Gastroesophageal sphincter (tissue), 3 donors: ENCODE measurements around the gene APOBEC3C.

Source experiments
- POLR2A ChIP-seq, 2 donors: fragments of 450-650 bp; IDR thresholded peaks; one replicate each; pipeline ENCODE4 v1.6.1; 2017; ENCODE audit warnings: antibody characterized with exemption in 2 of 2, mild to moderate bottlenecking in 2 of 2, moderate library complexity in 1 of 2
- POLR2AphosphoS5 ChIP-seq: sonication (generic); formaldehyde crosslinking; IDR thresholded peaks from one replicate; pipeline ENCODE4 v1.6.1; 2017; ENCODE audit warnings: antibody characterized with exemption
- TF ChIP-seq, protein P1 (sequence below), 4 experiments: fragments of 200-600 bp in 2 of 4; fragments of 450-650 bp in 2 of 4; sonication (generic) in 1 of 4; IDR thresholded peaks; one replicate each; pipeline ENCODE4 v1.5.1; 2017 to 2019; ENCODE audit warnings: antibody characterized with exemption in 4 of 4, mild to moderate bottlenecking in 2 of 4, moderate library complexity in 2 of 4

DNA sequence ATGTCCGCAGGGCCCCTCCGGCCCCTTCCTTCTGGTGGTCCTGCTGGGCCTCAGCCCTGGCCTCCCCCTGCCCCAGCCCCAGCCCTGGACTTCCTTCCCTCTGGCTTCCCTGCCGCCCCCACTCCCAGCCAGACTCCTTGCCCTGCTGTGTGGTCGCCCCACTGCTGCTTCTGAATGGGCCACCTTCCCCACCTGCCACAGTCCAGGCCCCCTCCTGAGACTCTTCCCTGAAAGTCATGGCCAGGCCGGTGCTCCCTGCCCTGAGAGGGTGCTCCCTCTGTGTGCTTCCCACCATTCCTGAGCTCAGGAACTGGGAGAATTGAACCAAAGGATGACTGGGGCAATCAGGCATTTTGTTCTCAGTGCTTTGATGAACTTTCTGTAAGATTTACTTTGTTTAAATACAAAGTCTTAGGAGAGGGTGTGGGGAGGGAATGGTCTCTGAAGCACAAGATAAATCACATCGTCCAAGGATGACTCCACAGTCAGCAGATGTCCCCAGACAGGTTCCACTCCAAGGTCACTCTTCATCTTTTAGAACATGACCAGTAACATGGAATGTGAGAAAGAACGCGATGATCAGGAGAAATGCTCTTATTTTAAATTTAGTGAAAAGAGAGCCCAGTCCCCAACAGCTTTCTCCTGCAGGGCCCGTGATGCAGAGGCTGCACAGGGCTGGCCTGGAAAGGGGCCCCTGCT lies 7.6 kb downstream of the APOBEC3C start:
- TF ChIP-seq, protein P1, sequence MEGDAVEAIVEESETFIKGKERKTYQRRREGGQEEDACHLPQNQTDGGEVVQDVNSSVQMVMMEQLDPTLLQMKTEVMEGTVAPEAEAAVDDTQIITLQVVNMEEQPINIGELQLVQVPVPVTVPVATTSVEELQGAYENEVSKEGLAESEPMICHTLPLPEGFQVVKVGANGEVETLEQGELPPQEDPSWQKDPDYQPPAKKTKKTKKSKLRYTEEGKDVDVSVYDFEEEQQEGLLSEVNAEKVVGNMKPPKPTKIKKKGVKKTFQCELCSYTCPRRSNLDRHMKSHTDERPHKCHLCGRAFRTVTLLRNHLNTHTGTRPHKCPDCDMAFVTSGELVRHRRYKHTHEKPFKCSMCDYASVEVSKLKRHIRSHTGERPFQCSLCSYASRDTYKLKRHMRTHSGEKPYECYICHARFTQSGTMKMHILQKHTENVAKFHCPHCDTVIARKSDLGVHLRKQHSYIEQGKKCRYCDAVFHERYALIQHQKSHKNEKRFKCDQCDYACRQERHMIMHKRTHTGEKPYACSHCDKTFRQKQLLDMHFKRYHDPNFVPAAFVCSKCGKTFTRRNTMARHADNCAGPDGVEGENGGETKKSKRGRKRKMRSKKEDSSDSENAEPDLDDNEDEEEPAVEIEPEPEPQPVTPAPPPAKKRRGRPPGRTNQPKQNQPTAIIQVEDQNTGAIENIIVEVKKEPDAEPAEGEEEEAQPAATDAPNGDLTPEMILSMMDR (IDR thresholded peaks at IDR 0.05): no peak
- TF ChIP-seq POLR2A (IDR thresholded peaks at IDR 0.05) (no peak), POLR2AphosphoS5 (no peak)
